Measurements from ENCODE around the gene LRAT. TPM values are rescaled to one million over a fixed set of nuclear protein-coding genes. Genes with fewer than 3 reads are reported as not detected.

Gene LRAT
- total and polyA plus RNA-seq, 2 of the 13 experiments (the other 11 are each of a cell fraction or from before 2014, with no cell fraction given): 0.11 TPM; not detected in 1

GRCh38 chr4:154757713-154758112 lies 13.9 kb downstream of the LRAT start:
- 23% methylated on average over 6 of the region's 6 CpGs for WGBS (ENCODE audit: low lambda C conversion rate)
- in situ Hi-C loops (cut with HindIII; ENCODE audit: extremely low pct_ligation_motif_present, low pct_unique_long_range_greater_than_20kb): no loop called here
- H2AFZ ChIP-seq (ENCODE audit: low read length): no peak overlapping the region
- CTCF ChIA-PET (ENCODE audit: low intra/inter-chr PET ratio, low total read pairs): no interaction called here
- BruUV-seq (replicated peaks): no TSS peak
- no peak for TF ChIP-seq ZBTB26 (CRISPR knock-in tag; IDR thresholded peaks at IDR 0.05; ENCODE audit: borderline replicate concordance)
- TF ChIP-seq CTCF (CRISPR knock-in tag; IDR thresholded peaks at IDR 0.05): no peak
- no peak for TF ChIP-seq SATB2 (CRISPR knock-in tag; IDR thresholded peaks at IDR 0.05)
- TF ChIP-seq ZNF724P (CRISPR knock-in tag; IDR thresholded peaks at IDR 0.05; ENCODE audit: borderline replicate concordance): no peak
- TF ChIP-seq SMARCE1 (IDR thresholded peaks at IDR 0.05; ENCODE audit: borderline replicate concordance): no peak
- no peak for TF ChIP-seq SMC3 (IDR thresholded peaks at IDR 0.05; ENCODE audit: low read length)
- no peak for TF ChIP-seq TBX3 (IDR thresholded peaks at IDR 0.05; ENCODE audit: borderline replicate concordance)
- no peak for TF ChIP-seq ZNF513 (CRISPR knock-in tag; conservative IDR thresholded peaks at IDR 0.05)
- no peaks in the 10 kb centered on the region for H3K9me3 ChIP-seq (ENCODE audit: low read length)
- no peaks in the 10 kb centered on the region for H3K4me1 ChIP-seq (ENCODE audit: insufficient read depth, low read length)
- H3K79me2 ChIP-seq (ENCODE audit: insufficient read depth, low read length): no peaks in the 10 kb centered on the region
- H4K20me1 ChIP-seq (ENCODE audit: insufficient read depth, low read length): no peaks in the 10 kb centered on the region
- H3K9ac ChIP-seq (ENCODE audit: insufficient read depth, low read depth, low read length): no peak overlapping the region
- intact Hi-C loops (cut with micrococcal nuclease; ENCODE audit: unreplicated experiment): no loop called here
- no peaks in the 10 kb centered on the region for H3K27me3 ChIP-seq (ENCODE audit: control insufficient read depth in 1 of 2, insufficient read depth in 2 of 2, low read length in 2 of 2)
- no peak overlapping the region for H3K27ac ChIP-seq (ENCODE audit: extremely low read length, insufficient read depth, low read length)
- POLR2A ChIA-PET: no interaction called here
- ATAC-seq: no peak
- no peak for FAIRE-seq
- no peaks in the 10 kb centered on the region for H3K36me3 ChIP-seq (replicated peaks in 1 of 2; ENCODE audit: control insufficient read depth in 1 of 2, insufficient read depth in 2 of 2, low read length in 2 of 2)
- H3K4me3 ChIP-seq (replicated peaks in 1 of 3; ENCODE audit: insufficient read depth in 1 of 3, low read depth in 2 of 3, low read length in 3 of 3): no peak overlapping the region
- DNase-seq (ENCODE audit: low spot score): no peak
- H3K4me2 ChIP-seq (ENCODE audit: low read depth, low read length): no peak overlapping the region

All from HepG2 (cell line).